Left cardiac atrium (tissue), 4 donors: ENCODE results near the gene ZHX3. TPM values are rescaled to one million over a fixed set of nuclear protein-coding genes. Genes with fewer than 3 reads are reported as not detected.

Source experiments
- ATAC-seq, 2 donors: fragments of 200-7000 bp; cut with Tn5 transposase; one replicate each; pipeline ENCODE4 v1.9.1; 2020; ENCODE audit warnings: mild to moderate bottlenecking in 2 of 2, moderate library complexity in 2 of 2
- DNase-seq: peaks from one replicate; pipeline ENCODE4 v3.0.0-alpha.2; 2020
- intact Hi-C, 2 donors: fragments of 100-400 bp; cut with DNase I; formaldehyde crosslinking; loops; one replicate each; pipeline versions ENCODE4 v1.14.1 to v1.15.1; 2022 to 2023
- total RNA-seq, 2 donors: library from RNA; stranded (reverse); fragmentation: NEBNext Ultra II Directional; extraction: Animal tissue kit (Norgen Biotek cat#: 25700); gene quantifications; one replicate each; pipeline ENCODE4 v1.2.1, GENCODE V29; 2021
- donor health status: DM: no; HTN: yes; CAD: no.
- donor health status: DM: no; HTN: yes; CAD: no; lungs with severe emphysema.
- donor health status: DM: yes; HTN: yes; CAD: no.
- donor health status: Dilated cardiomyopathy.

The ZHX3 gene
- total RNA-seq, 2 donors from 2014 or later, result 32.8 to 34.2 TPM

GRCh38 chr20:41170386-41171105 is 147.0 kb downstream of the ZHX3 start:
- intact Hi-C loops, result loop anchor here in 1 of 2 donors (10.0 kb wide), 1 partner anchor 244 kb away; no protein-coding TSS in a partner anchor
- DNase-seq, result no peak
- ATAC-seq, result no peak

GRCh38 chr20:41169791-41170351 is 147.7 kb downstream of the ZHX3 start:
- DNase-seq, result no peak

GRCh38 chr20:41169162-41169690 is 148.3 kb downstream of the ZHX3 start:
- DNase-seq (no peak), ATAC-seq (no peak)
- intact Hi-C loops, result no loop called here

More at GRCh38 chr20:41169791-41170351, 147.7 kb downstream of the ZHX3 start:
- peak in 1 of 2 donors; percentile 8 for ATAC-seq
- intact Hi-C loops, result loop anchor here in 1 of 2 donors (10.0 kb wide), 1 partner anchor 245 kb away; no protein-coding TSS in a partner anchor

GRCh38 chr20:41168281-41169161 is 149.0 kb downstream of the ZHX3 start:
- DNase-seq (no peak), ATAC-seq (no peak)
- intact Hi-C loops, result no loop called here

GRCh38 chr20:41167481-41168253 is 149.9 kb downstream of the ZHX3 start:
- ATAC-seq (no peak), DNase-seq (no peak)
- intact Hi-C loops, result no loop called here

GRCh38 chr20:41167118-41167470 is 150.4 kb downstream of the ZHX3 start:
- intact Hi-C loops, result no loop called here
- ATAC-seq (no peak), DNase-seq (no peak)

GRCh38 chr20:41166201-41167117 is 151.1 kb downstream of the ZHX3 start:
- no peak for ATAC-seq
- no peak for DNase-seq
- intact Hi-C loops, result no loop called here

GRCh38 chr20:41165001-41165882 is 152.3 kb downstream of the ZHX3 start:
- DNase-seq (no peak), ATAC-seq (no peak)
- intact Hi-C loops, result no loop called here

GRCh38 chr20:41163821-41164220 is 153.7 kb downstream of the ZHX3 start:
- intact Hi-C loops, result no loop called here
- ATAC-seq, result no peak
- DNase-seq, result no peak

- no peak for DNase-seq
- ATAC-seq, result no peak
- intact Hi-C loops, result no loop called here
Observed at GRCh38 chr20:41162396-41162795, 155.1 kb downstream of the ZHX3 start.

GRCh38 chr20:41161886-41162285 is 155.6 kb downstream of the ZHX3 start:
- ATAC-seq, result no peak
- no peak for DNase-seq
- intact Hi-C loops, result no loop called here

GRCh38 chr20:41160686-41161085 is 156.8 kb downstream of the ZHX3 start:
- ATAC-seq (no peak), DNase-seq (no peak)
- intact Hi-C loops, result no loop called here

- ATAC-seq (no peak), DNase-seq (no peak)
- intact Hi-C loops, result no loop called here
Observed at GRCh38 chr20:41159547-41159946, 158.0 kb downstream of the ZHX3 start.

GRCh38 chr20:41158082-41158625 is 159.4 kb downstream of the ZHX3 start:
- intact Hi-C loops, result no loop called here
- ATAC-seq (no peak), DNase-seq (no peak)

- ATAC-seq (no peak), DNase-seq (no peak)
- intact Hi-C loops, result no loop called here
Observed at GRCh38 chr20:41155261-41155660, 162.3 kb downstream of the ZHX3 start.

GRCh38 chr20:41154436-41155176 is 162.9 kb downstream of the ZHX3 start:
- ATAC-seq (peak; percentile 58 to 61), DNase-seq (no peak)
- intact Hi-C loops, result no loop called here
